ENCODE results near the gene CD46. TPM values are rescaled to one million over a fixed set of nuclear protein-coding genes. Genes with fewer than 3 reads are reported as not detected.
"Not testable (repeated sequence)": the region's sequence is repeated elsewhere in the genome, so short reads cannot be mapped to it uniquely, and the experiment has no call there.

CD46 gene
- total and polyA plus RNA-seq, 10 donors = 63.4 to 218 (median 185) TPM

GRCh38 chr1:207750631-207751305 is 1.1 kb upstream of the CD46 start:
- TF ChIP-seq POLR2A (IDR thresholded peaks at IDR 0.05) = no peak
- TF ChIP-seq POLR2AphosphoS5 (IDR thresholded peaks at IDR 0.05) = no peak
- TF ChIP-seq, protein P1, sequence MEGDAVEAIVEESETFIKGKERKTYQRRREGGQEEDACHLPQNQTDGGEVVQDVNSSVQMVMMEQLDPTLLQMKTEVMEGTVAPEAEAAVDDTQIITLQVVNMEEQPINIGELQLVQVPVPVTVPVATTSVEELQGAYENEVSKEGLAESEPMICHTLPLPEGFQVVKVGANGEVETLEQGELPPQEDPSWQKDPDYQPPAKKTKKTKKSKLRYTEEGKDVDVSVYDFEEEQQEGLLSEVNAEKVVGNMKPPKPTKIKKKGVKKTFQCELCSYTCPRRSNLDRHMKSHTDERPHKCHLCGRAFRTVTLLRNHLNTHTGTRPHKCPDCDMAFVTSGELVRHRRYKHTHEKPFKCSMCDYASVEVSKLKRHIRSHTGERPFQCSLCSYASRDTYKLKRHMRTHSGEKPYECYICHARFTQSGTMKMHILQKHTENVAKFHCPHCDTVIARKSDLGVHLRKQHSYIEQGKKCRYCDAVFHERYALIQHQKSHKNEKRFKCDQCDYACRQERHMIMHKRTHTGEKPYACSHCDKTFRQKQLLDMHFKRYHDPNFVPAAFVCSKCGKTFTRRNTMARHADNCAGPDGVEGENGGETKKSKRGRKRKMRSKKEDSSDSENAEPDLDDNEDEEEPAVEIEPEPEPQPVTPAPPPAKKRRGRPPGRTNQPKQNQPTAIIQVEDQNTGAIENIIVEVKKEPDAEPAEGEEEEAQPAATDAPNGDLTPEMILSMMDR (IDR thresholded peaks at IDR 0.05 in 8 of 11, conservative IDR thresholded peaks at IDR 0.05 in 3 of 11) = no peak
- Histone ChIP-seq H3K4me1 (peaks cover 15 to 66% (median 54%) of the 10 kb centered on the region in 6 donors), H3K27ac (peak overlapping the region; percentile 80 to 98 (median 92)), H3K36me3 (no peaks in the 10 kb centered on the region), H3K27me3 (replicated peaks in 1 of 7) (no peaks in the 10 kb centered on the region), H3K9me3 (no peaks in the 10 kb centered on the region), H3K4me3 (peak overlapping the region in 4 of 8 donors; percentile 76 to 97 (median 89))
- WGBS, 5 donors = 65 to 84% (median 77%) methylated on average over 5 of the region's 5 CpGs
- intact Hi-C loops (cut with DNase I; ENCODE audit: low total_unique reads) = no loop called here
- DNase-seq = no peak

DNA sequence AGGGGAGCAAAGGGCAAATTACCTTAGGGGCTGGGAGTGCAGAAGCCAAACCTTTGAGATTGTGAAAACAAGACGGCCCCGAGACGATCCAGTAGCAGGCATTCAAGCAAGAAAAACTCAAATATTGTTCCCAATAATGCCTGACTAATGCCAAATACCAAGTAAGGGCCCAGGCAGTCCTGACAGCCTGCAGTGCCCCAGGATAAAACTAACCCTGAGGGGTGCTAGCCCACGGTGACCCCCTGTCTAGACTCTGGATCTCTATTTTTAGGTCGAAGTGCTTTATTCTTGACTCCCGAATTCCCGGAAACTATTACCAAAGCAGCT is 428 bp upstream of the CD46 start:
- H3K9me3 ChIP-seq; intact Hi-C loops (cut with DNase I; ENCODE audit: low total_unique reads); H3K27me3 ChIP-seq (replicated peaks in 1 of 7); DNase-seq; H3K36me3 ChIP-seq: not testable (repeated sequence)
- H3K27ac ChIP-seq = peak overlapping the region; percentile 80 to 98 (median 92)
- H3K4me1 ChIP-seq = peaks cover 15 to 72% (median 58%) of the 10 kb centered on the region in 6 donors
- 14 to 34% (median 23%) methylated on average over 7 of the region's 7 CpGs for WGBS, 5 donors
- H3K4me3 ChIP-seq = peak overlapping the region; percentile 76 to 97 (median 91)

GRCh38 chr1:207752456-207752998 is 673 bp downstream of the CD46 start:
- Histone ChIP-seq H3K27me3 (replicated peaks in 1 of 7) (no peaks in the 10 kb centered on the region), H3K27ac (peak overlapping the region; percentile 80 to 98 (median 92)), H3K9me3 (no peaks in the 10 kb centered on the region), H3K4me1 (peaks cover 15 to 80% (median 60%) of the 10 kb centered on the region in 6 donors), H3K36me3 (peaks cover 0 to 8% (median 3%) of the 10 kb centered on the region in 6 donors), H3K4me3 (peak overlapping the region; percentile 76 to 97 (median 91))
- intact Hi-C loops (cut with DNase I; ENCODE audit: low total_unique reads) = no loop called here
- WGBS, 5 donors = 1 to 2% (median 1%) methylated on average over 23 to 30 of the region's 30 CpGs
- TF ChIP-seq, protein P1 (IDR thresholded peaks at IDR 0.05 in 8 of 11, conservative IDR thresholded peaks at IDR 0.05 in 3 of 11) = no peak
- TF ChIP-seq POLR2AphosphoS5 (IDR thresholded peaks at IDR 0.05) = no peak
- DNase-seq = peak; percentile 84

DNA sequence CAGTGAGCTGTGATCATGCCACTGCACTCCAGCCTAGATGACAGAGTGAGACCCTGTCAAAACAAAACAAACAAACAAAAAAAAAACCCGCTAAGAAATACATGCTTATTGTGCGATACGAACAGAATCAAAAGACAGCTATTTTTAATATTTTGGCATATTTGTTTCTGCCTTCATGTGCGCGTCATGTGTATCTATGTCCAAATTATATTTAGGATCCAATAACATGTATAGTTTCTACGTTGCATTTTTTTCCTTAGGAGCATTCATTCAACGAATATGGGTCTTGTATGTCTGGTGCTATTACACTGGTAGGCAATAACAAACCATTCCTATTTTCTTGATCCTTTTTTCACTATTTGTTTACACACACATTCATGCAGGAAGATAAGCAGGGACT is 1.8 kb downstream of the CD46 start:
- Histone ChIP-seq H3K9me3 (no peaks in the 10 kb centered on the region), H3K4me1 (peaks cover 15 to 87% (median 60%) of the 10 kb centered on the region in 6 donors), H3K4me3 (peak overlapping the region in 5 of 8 donors; percentile 76 to 97 (median 93)), H3K36me3 (peaks cover 0 to 19% (median 9%) of the 10 kb centered on the region in 6 donors), H3K27me3 (replicated peaks in 1 of 7) (no peaks in the 10 kb centered on the region), H3K27ac (peak overlapping the region in 2 of 8 donors; percentile 63 to 98)
- TF ChIP-seq, protein P1 (IDR thresholded peaks at IDR 0.05 in 8 of 11, conservative IDR thresholded peaks at IDR 0.05 in 3 of 11) = no peak
- TF ChIP-seq POLR2A (IDR thresholded peaks at IDR 0.05) (no peak), POLR2AphosphoS5 (IDR thresholded peaks at IDR 0.05) (no peak)
- WGBS, 5 donors = 80 to 88% (median 85%) methylated on average over 7 of the region's 7 CpGs
- no peak for DNase-seq
- intact Hi-C loops (cut with DNase I; ENCODE audit: low total_unique reads) = no loop called here
